Forelimb muscle (tissue), 1 donor: ENCODE measurements around the gene TMIE. TPM values are rescaled to one million over a fixed set of nuclear protein-coding genes. Genes with fewer than 3 reads are reported as not detected.

Experiments used
- DNase-seq: peaks from one replicate; pipeline ENCODE4 v3.0.0-alpha.2; 2013; ENCODE audit warnings: low read depth
- polyA plus RNA-seq: library from polyadenylated mRNA; unstranded; fragments of 120-200 nt; gene quantifications from one replicate; pipeline ENCODE4 v1.2.1, GENCODE V29; 2013; ENCODE audit not compliant: insufficient read length

The TMIE gene
- polyA plus RNA-seq, 1 donor: 1.2 TPM

GRCh38 chr3:46669191-46669999, 31.8 kb upstream of the TMIE start:
- DNase-seq: no peak

- no peak for DNase-seq
Measured at GRCh38 chr3:46670000-46670890, 30.9 kb upstream of the TMIE start.

GRCh38 chr3:46670891-46671427, 30.2 kb upstream of the TMIE start:
- no peak for DNase-seq

GRCh38 chr3:46671541-46672348, 29.4 kb upstream of the TMIE start:
- no peak for DNase-seq

- no peak for DNase-seq
Measured at GRCh38 chr3:46672349-46672695, 28.9 kb upstream of the TMIE start.

- DNase-seq: no peak
Measured at GRCh38 chr3:46673151-46674030, 27.8 kb upstream of the TMIE start.

GRCh38 chr3:46674031-46674845, 27.0 kb upstream of the TMIE start:
- no peak for DNase-seq

- no peak for DNase-seq
Measured at GRCh38 chr3:46675426-46675825, 25.8 kb upstream of the TMIE start.

GRCh38 chr3:46675843-46676567, 25.2 kb upstream of the TMIE start:
- no peak for DNase-seq

- no peak for DNase-seq
Measured at GRCh38 chr3:46676601-46677410, 24.4 kb upstream of the TMIE start.

GRCh38 chr3:46677411-46677726, 23.8 kb upstream of the TMIE start:
- DNase-seq: no peak

- no peak for DNase-seq
Measured at GRCh38 chr3:46678280-46678679, 22.9 kb upstream of the TMIE start.

- no peak for DNase-seq
Measured at GRCh38 chr3:46679681-46680080, 21.5 kb upstream of the TMIE start.

GRCh38 chr3:46680298-46680826, 20.8 kb upstream of the TMIE start:
- no peak for DNase-seq

- DNase-seq: no peak
Measured at GRCh38 chr3:46681387-46681786, 19.8 kb upstream of the TMIE start.

GRCh38 chr3:46681856-46682540, 19.2 kb upstream of the TMIE start:
- DNase-seq: no peak

GRCh38 chr3:46682974-46683373, 18.2 kb upstream of the TMIE start:
- no peak for DNase-seq

- DNase-seq: no peak
Measured at GRCh38 chr3:46684891-46685290, 16.3 kb upstream of the TMIE start.
